Stomach (tissue), 9 donors: ENCODE measurements around the gene PGBD5. TPM values are rescaled to one million over a fixed set of nuclear protein-coding genes. Genes with fewer than 3 reads are reported as not detected.

Experiments
- DNase-seq, 2 donors: peaks; one replicate each; pipeline versions ENCODE4 v3.0.0 to v3.0.0-alpha.2; 2013 to 2019
- H3K27ac ChIP-seq, 5 donors: fragments of 200-600 bp in 4 of 5; sonication (generic) in 4 of 5; one replicate each; pipeline ENCODE4 v1.5.1; 2013 to 2019; ENCODE audit warnings: mild to moderate bottlenecking in 1 of 5, moderate library complexity in 1 of 5
- H3K27me3 ChIP-seq, 3 donors: fragments of 200-600 bp; sonication (generic); one replicate each; pipeline ENCODE4 v1.5.1; 2017 to 2019; ENCODE audit warnings: mixed run types in 1 of 3
- H3K36me3 ChIP-seq, 4 donors: fragments of 200-600 bp; sonication (generic); 1 replicate in 3 of 4; 2 replicates in 1 of 4; pipeline ENCODE4 v1.5.1; 2016 to 2019
- H3K4me1 ChIP-seq, 4 donors: fragments of 200-600 bp; sonication (generic); one replicate each; pipeline ENCODE4 v1.5.1; 2016 to 2019
- H3K4me3 ChIP-seq, 4 donors: fragments of 200-600 bp; sonication (generic) in 3 of 4; one replicate each; pipeline ENCODE4 v1.5.1; 2016 to 2019; ENCODE audit warnings: mild to moderate bottlenecking in 1 of 4
- H3K9me3 ChIP-seq, 4 donors: fragments of 200-600 bp; sonication (generic); one replicate each; pipeline ENCODE4 v1.5.1; 2016 to 2019
- CTCF ChIP-seq, 7 experiments: fragments of 450-650 bp in 4 of 7; fragments of 200-600 bp in 3 of 7; sonication (generic) in 3 of 7; IDR thresholded peaks; one replicate each; pipeline ENCODE4 v1.5.1; 2016 to 2019; ENCODE audit warnings: antibody characterized with exemption in 7 of 7, control low read depth in 2 of 7, mild to moderate bottlenecking in 1 of 7
- EP300 ChIP-seq: sonication (generic); formaldehyde crosslinking; IDR thresholded peaks from one replicate; pipeline ENCODE4 v1.6.1; 2017; ENCODE audit warnings: antibody characterized with exemption
- POLR2A ChIP-seq, 4 donors: fragments of 450-650 bp; IDR thresholded peaks; one replicate each; pipeline ENCODE4 v1.6.1; 2016; ENCODE audit warnings: antibody characterized with exemption in 4 of 4, control low read depth in 2 of 4, mild to moderate bottlenecking in 1 of 4, moderate library complexity in 1 of 4
- POLR2AphosphoS5 ChIP-seq, 3 donors: sonication (generic); formaldehyde crosslinking; IDR thresholded peaks; one replicate each; pipeline ENCODE4 v1.6.1; 2016; ENCODE audit warnings: antibody characterized with exemption in 3 of 3
- WGBS, 5 donors: extraction: QIAGEN DNeasy Blood & Tissue Kit in 3 of 5; methylation state at CpG; one replicate each; pipeline versions ENCODE4 v1.1.5 to v1.1.7; 2013 to 2018; 5-methylcytosine and 5-hydroxymethylcytosine counted together
- intact Hi-C: fragments of 100-400 bp; cut with DNase I; formaldehyde crosslinking; loops from one replicate; pipeline ENCODE4 v1.15.1; 2023; ENCODE audit warnings: low total_unique reads
- polyA plus RNA-seq, 3 donors: library from polyadenylated mRNA; stranded (reverse); fragments of 200-250 nt; gene quantifications; one replicate each; pipeline ENCODE4 v1.2.3, GENCODE V29; 2013
- total RNA-seq, 5 donors: library from RNA; depleted of rRNA; stranded (reverse); fragments of >200 nt; gene quantifications; one replicate each; pipeline versions ENCODE4 v1.1.0 to v1.2.3, GENCODE V29; 2014 to 2016
- donor health status: healthy with polysubstance abuse.
- donor health status: Bipolar disorder and iron deficiency.
- donor health status: healthy.

PGBD5 gene
- total and polyA plus RNA-seq, 8 donors: under 0.01 to 1.2 (median 0.34) TPM

GRCh38 chr1:230458509-230458908, 32.4 kb upstream of the PGBD5 start:
- Histone ChIP-seq H3K36me3 (no peaks in the 10 kb centered on the region), H3K4me3 (no peak overlapping the region), H3K4me1 (no peaks in the 10 kb centered on the region), H3K27ac (peak overlapping the region in 1 of 5 donors; percentile 6), H3K9me3 (no peaks in the 10 kb centered on the region), H3K27me3 (no peaks in the 10 kb centered on the region)
- 29 to 46% (median 39%) methylated on average over 1 of the region's 1 CpG for WGBS, 5 donors
- DNase-seq: no peak
- intact Hi-C loops: no loop called here
- TF ChIP-seq EP300 (no peak), POLR2A (IDR thresholded peaks at IDR 0.05) (no peak)

DNA sequence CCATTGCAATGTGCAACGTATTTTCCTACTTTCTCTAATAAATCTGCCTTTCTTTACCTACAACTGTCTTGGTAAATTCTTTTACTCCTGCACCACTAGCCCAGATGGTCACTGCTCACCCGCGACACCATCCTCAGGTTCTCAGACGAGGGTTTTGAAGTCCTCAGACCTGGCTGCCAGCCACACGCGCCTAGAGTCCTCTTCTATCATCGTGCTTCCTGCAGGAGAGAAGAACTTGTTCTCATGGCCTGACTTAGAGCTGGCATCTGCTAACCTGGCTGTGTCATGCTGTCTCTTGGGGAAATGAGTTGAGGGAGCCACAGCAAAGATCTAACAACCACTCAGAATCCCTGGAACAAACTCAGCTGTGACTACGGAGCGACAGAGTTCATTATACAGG, 30.3 kb upstream of the PGBD5 start:
- no peaks in the 10 kb centered on the region for H3K27me3 ChIP-seq

GRCh38 chr1:230455291-230455690, 29.2 kb upstream of the PGBD5 start:
- Histone ChIP-seq H3K27me3 (no peaks in the 10 kb centered on the region), H3K36me3 (no peaks in the 10 kb centered on the region), H3K9me3 (no peaks in the 10 kb centered on the region), H3K4me1 (no peaks in the 10 kb centered on the region), H3K4me3 (no peak overlapping the region), H3K27ac (no peak overlapping the region)
- intact Hi-C loops: no loop called here
- TF ChIP-seq CTCF (IDR thresholded peaks at IDR 0.05) (no peak), POLR2A (IDR thresholded peaks at IDR 0.05) (no peak), EP300 (no peak), POLR2AphosphoS5 (IDR thresholded peaks at IDR 0.05) (no peak)
- WGBS, 5 donors: 43 to 93% (median 77%) methylated on average over 1 of the region's 1 CpG
- DNase-seq: no peak

More for the DNA sequence above, 30.3 kb upstream of the PGBD5 start:
- intact Hi-C loops: no loop called here
- Histone ChIP-seq H3K36me3 (no peaks in the 10 kb centered on the region), H3K27ac (no peak overlapping the region), H3K4me1 (no peaks in the 10 kb centered on the region), H3K4me3 (no peak overlapping the region), H3K9me3 (no peaks in the 10 kb centered on the region)
- 81 to 91% (median 88%) methylated on average over 9 of the region's 9 CpGs for WGBS, 5 donors
- no peak for DNase-seq
- TF ChIP-seq POLR2AphosphoS5 (IDR thresholded peaks at IDR 0.05) (no peak), POLR2A (IDR thresholded peaks at IDR 0.05) (no peak), EP300 (no peak), CTCF (IDR thresholded peaks at IDR 0.05) (no peak)

DNA sequence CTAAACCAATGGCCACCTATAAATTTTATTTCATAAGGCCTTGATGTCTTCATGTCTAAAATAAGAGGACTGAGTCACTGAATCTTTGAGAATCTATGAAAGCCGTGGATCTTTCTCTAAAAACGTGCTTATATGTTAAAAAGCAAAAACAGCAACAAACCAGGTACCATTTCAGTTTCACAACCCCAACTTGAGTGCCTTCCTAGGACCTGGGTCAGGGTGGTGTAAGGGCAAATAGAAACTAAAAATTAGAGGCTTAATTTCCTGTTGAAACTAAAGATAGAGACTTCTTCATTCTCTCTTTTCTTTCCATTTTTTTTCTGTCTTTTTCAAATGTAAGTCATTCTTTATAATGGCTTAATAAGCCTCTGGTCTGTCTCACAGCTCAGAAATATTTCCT, 27.2 kb upstream of the PGBD5 start:
- Histone ChIP-seq H3K27ac (no peak overlapping the region), H3K4me3 (no peak overlapping the region), H3K4me1 (no peaks in the 10 kb centered on the region), H3K27me3 (no peaks in the 10 kb centered on the region), H3K9me3 (no peaks in the 10 kb centered on the region), H3K36me3 (no peaks in the 10 kb centered on the region)
- no peak for DNase-seq
- intact Hi-C loops: no loop called here
- TF ChIP-seq CTCF (IDR thresholded peaks at IDR 0.05) (no peak), EP300 (no peak), POLR2AphosphoS5 (IDR thresholded peaks at IDR 0.05) (no peak), POLR2A (IDR thresholded peaks at IDR 0.05) (no peak)
- WGBS, 5 donors: 23 to 87% (median 79%) methylated on average over 2 of the region's 2 CpGs

DNA sequence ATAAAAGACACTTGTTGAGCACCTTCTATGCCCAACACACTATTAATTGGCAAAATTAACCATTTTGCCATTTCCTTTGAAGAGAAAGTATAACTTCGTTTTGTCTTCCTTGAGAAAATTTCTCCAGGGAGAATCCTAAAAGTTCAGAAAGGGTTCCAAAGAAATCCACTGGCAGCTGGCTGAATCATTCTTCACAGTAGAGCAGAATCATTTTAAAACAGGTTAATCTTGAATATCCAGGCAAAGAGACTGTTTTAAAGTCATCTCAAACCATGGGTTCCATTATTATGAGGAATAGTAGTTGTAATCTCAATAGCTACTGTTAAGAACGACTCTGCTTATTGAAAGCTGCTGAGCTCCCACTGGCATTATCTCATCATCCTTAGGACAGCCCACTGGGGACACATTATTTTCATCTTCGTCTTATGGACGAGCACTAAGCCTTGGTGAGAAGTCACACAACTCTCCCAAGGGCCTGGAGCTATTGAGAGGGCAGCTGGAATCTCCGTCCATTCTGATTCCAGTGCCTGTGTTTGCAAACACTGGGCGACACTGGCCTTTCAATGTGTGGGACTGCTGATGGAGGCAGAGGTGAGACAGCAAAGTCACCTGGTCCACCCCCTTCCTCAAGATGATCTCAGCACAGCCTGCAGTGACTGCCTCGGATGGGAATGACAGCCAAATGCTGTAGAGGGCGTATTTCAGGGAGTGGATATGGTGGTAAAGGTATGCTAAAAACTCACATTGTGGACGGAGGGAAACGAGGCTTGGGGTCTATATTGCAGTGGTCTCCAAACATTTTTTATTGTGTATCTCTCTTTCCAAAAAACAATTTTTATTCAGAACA, 15.3 kb upstream of the PGBD5 start:
- H3K4me3 ChIP-seq: no peak overlapping the region
- intact Hi-C loops: no loop called here
- WGBS, 5 donors: 50 to 58% (median 55%) methylated on average over 10 of the region's 10 CpGs
- no peak overlapping the region for H3K27ac ChIP-seq
- H3K9me3 ChIP-seq: peaks cover 0 to 15% (median 6%) of the 10 kb centered on the region in 4 donors
- DNase-seq: no peak
- no peaks in the 10 kb centered on the region for H3K4me1 ChIP-seq
- TF ChIP-seq EP300 (no peak), POLR2AphosphoS5 (IDR thresholded peaks at IDR 0.05) (no peak), POLR2A (IDR thresholded peaks at IDR 0.05) (no peak), CTCF (IDR thresholded peaks at IDR 0.05) (no peak)
- H3K27me3 ChIP-seq: peaks cover 0 to 25% (median 0%) of the 10 kb centered on the region in 3 donors
- H3K36me3 ChIP-seq: no peaks in the 10 kb centered on the region
